Dermis lymphatic vessel endothelial cell (primary cell): Measurements from ENCODE around the gene KIAA1217. TPM values are rescaled to one million over a fixed set of nuclear protein-coding genes. Genes with fewer than 3 reads are reported as not detected.

Experiments used
- total RNA-seq: library from RNA; depleted of rRNA; stranded (reverse); fragments of >200 nt; gene quantifications from 2 replicates; pipeline ENCODE4 v1.2.1, GENCODE V29; 2014

Gene KIAA1217, protein sequence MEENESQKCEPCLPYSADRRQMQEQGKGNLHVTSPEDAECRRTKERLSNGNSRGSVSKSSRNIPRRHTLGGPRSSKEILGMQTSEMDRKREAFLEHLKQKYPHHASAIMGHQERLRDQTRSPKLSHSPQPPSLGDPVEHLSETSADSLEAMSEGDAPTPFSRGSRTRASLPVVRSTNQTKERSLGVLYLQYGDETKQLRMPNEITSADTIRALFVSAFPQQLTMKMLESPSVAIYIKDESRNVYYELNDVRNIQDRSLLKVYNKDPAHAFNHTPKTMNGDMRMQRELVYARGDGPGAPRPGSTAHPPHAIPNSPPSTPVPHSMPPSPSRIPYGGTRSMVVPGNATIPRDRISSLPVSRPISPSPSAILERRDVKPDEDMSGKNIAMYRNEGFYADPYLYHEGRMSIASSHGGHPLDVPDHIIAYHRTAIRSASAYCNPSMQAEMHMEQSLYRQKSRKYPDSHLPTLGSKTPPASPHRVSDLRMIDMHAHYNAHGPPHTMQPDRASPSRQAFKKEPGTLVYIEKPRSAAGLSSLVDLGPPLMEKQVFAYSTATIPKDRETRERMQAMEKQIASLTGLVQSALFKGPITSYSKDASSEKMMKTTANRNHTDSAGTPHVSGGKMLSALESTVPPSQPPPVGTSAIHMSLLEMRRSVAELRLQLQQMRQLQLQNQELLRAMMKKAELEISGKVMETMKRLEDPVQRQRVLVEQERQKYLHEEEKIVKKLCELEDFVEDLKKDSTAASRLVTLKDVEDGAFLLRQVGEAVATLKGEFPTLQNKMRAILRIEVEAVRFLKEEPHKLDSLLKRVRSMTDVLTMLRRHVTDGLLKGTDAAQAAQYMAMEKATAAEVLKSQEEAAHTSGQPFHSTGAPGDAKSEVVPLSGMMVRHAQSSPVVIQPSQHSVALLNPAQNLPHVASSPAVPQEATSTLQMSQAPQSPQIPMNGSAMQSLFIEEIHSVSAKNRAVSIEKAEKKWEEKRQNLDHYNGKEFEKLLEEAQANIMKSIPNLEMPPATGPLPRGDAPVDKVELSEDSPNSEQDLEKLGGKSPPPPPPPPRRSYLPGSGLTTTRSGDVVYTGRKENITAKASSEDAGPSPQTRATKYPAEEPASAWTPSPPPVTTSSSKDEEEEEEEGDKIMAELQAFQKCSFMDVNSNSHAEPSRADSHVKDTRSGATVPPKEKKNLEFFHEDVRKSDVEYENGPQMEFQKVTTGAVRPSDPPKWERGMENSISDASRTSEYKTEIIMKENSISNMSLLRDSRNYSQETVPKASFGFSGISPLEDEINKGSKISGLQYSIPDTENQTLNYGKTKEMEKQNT (N-terminal part only)
- total RNA-seq: 12.7 and 16.1 TPM in 2 replicates

DNA sequence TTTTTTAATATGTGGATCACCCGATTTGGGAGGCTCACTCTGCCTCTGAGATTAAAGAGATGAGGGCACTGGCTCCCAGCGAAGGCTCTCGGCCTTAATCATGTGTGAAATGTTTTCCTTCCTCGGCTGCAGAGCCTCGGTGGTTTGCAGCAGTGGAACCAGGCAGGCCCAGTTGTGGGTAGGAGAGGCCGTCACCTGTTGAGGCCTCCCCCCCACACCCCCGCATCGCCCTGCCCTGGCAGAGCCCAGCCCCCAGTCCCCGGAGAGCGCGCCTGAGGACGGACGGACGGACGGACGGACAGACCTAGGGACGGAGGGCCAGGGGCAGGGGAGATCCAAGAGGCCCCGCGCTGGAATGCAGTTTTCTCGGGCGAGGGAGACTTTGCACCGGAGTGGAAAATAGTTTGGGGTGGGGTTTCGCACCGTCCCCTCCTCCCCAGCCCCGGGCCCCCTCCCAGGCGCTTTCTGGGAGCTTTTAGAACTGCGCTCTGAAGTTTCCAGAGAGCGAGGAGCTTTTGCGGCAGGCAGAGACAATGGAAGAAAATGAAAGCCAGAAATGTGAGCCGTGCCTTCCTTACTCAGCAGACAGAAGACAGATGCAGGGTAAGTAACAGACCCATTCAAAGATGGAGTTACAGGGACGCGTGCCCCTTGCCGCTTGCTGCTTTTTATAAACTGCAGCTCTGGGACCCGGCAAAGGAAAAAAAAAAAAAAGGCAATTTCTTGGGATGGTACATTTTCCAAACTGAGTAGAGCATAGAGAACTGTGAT, at the start of gene KIAA1217:
Gene KIAA1217 (plus strand): TSS at position 478 of the 771 bp plus-strand sequence. CDS start 56 bp downstream, at position 534.

